Smooth muscle cell (in vitro differentiated cells): ENCODE results near the gene GABRD. TPM values are rescaled to one million over a fixed set of nuclear protein-coding genes. Genes with fewer than 3 reads are reported as not detected.

Source experiments
- DNase-seq: peaks from one replicate; lab custom pipeline; 2025; ENCODE audit not compliant: unreplicated experiment; lab: John Stamatoyannopoulos, UW
- H2AFZ ChIP-seq: fragments of 200-600 bp; sonication (generic); 2 replicates; pipeline ENCODE4 v1.6.0; 2016; ENCODE audit warnings: antibody characterized with exemption, low read depth, mild to moderate bottlenecking
- H3F3A ChIP-seq: fragments of 200-600 bp; sonication (generic); 2 replicates; pipeline ENCODE4 v1.6.0; 2017; ENCODE audit warnings: antibody characterized with exemption, low read depth
- H3K27ac ChIP-seq: fragments of 200-600 bp; sonication (generic); 2 replicates; pipeline ENCODE4 v1.5.1; 2016; ENCODE audit warnings: low read depth, mild to moderate bottlenecking
- H3K27me3 ChIP-seq: fragments of 200-600 bp; sonication (generic); 2 replicates; pipeline ENCODE4 v1.6.1; 2016; ENCODE audit warnings: low read depth, mild to moderate bottlenecking
- H3K36me3 ChIP-seq: fragments of 200-600 bp; sonication (generic); 2 replicates; pipeline ENCODE4 v1.5.1; 2016; ENCODE audit warnings: low read depth
- H3K4me1 ChIP-seq: fragments of 200-600 bp; sonication (generic); 2 replicates; pipeline ENCODE4 v1.5.1; 2016; ENCODE audit warnings: low read depth
- H3K4me2 ChIP-seq: fragments of 200-600 bp; sonication (generic); 2 replicates; pipeline ENCODE4 v1.6.0; 2016; ENCODE audit warnings: mild to moderate bottlenecking
- H3K4me3 ChIP-seq: fragments of 200-600 bp; sonication (generic); 2 replicates; pipeline ENCODE4 v1.5.1; 2016; ENCODE audit warnings: mild to moderate bottlenecking
- H3K79me2 ChIP-seq: fragments of 200-600 bp; sonication (generic); 2 replicates; pipeline ENCODE4 v1.6.0; 2016; ENCODE audit warnings: low read depth, mild to moderate bottlenecking
- H3K9ac ChIP-seq: fragments of 200-600 bp; sonication (generic); 2 replicates; pipeline ENCODE4 v1.6.0; 2016; ENCODE audit warnings: low read depth
- H3K9me3 ChIP-seq: fragments of 200-600 bp; sonication (generic); replicated peaks from 2 replicates; pipeline ENCODE4 v1.5.1; 2016; ENCODE audit warnings: low read depth
- H4K20me1 ChIP-seq: fragments of 200-600 bp; sonication (generic); 2 replicates; pipeline ENCODE4 v1.6.0; 2016; ENCODE audit warnings: low read depth
- CTCF ChIP-seq: fragments of 200-600 bp; sonication (generic); IDR thresholded peaks from 2 replicates; pipeline ENCODE4 v1.5.1; 2017; ENCODE audit warnings: borderline replicate concordance, mild to moderate bottlenecking, antibody characterized with exemption; ENCODE audit not compliant: insufficient read depth, poor library complexity, severe bottlenecking
- WGBS: methylation state at CpG from one replicate; pipeline ENCODE4 v1.1.7; 2016; ENCODE audit warnings: low lambda C conversion rate; 5-methylcytosine and 5-hydroxymethylcytosine counted together
- polyA plus RNA-seq: library from polyadenylated mRNA; unstranded; fragments of >200 nt; fragmentation: Nextera tagmentation; extraction: Ambion mirVana; gene quantifications from 2 replicates; pipeline ENCODE4 v1.2.1, GENCODE V29; 2016
- total RNA-seq: library from RNA; depleted of rRNA; stranded (reverse); fragments of >200 nt; gene quantifications from 2 replicates; pipeline ENCODE4 v1.2.3, GENCODE V29; 2014

Gene GABRD
- total and polyA plus RNA-seq, 2 experiments from 2014 or later, result not detected

GRCh38 chr1:2043886-2044285 lies 24.7 kb downstream of the GABRD start:
- no peaks in the 10 kb centered on the region for H3F3A ChIP-seq
- H4K20me1 ChIP-seq, result no peaks in the 10 kb centered on the region
- H3K9ac ChIP-seq, result no peak overlapping the region
- DNase-seq, result no peak
- no peak for TF ChIP-seq CTCF
- H3K27me3 ChIP-seq, result peaks cover 10% of the 10 kb centered on the region
- no peak overlapping the region for H3K4me2 ChIP-seq
- H3K36me3 ChIP-seq, result no peaks in the 10 kb centered on the region
- H2AFZ ChIP-seq, result no peak overlapping the region
- WGBS, result 94% methylated on average over 4 of the region's 4 CpGs
- no peaks in the 10 kb centered on the region for H3K79me2 ChIP-seq
- no peaks in the 10 kb centered on the region for H3K4me1 ChIP-seq
- H3K4me3 ChIP-seq, result no peak overlapping the region
- H3K27ac ChIP-seq, result no peak overlapping the region
- no peaks in the 10 kb centered on the region for H3K9me3 ChIP-seq

GRCh38 chr1:2044510-2045319 lies 25.6 kb downstream of the GABRD start:
- peak overlapping the region; percentile 86 for H3K4me2 ChIP-seq
- no peaks in the 10 kb centered on the region for H4K20me1 ChIP-seq
- TF ChIP-seq CTCF, result peak; percentile 83
- peak; percentile 65 for DNase-seq
- H3K4me3 ChIP-seq, result peak overlapping the region; percentile 37
- no peaks in the 10 kb centered on the region for H3K36me3 ChIP-seq
- H3K79me2 ChIP-seq, result no peaks in the 10 kb centered on the region
- peak overlapping the region; percentile 93 for H2AFZ ChIP-seq
- no peaks in the 10 kb centered on the region for H3K9me3 ChIP-seq
- H3K27ac ChIP-seq, result no peak overlapping the region
- H3K27me3 ChIP-seq, result peaks cover 19% of the 10 kb centered on the region
- 28% methylated on average over 44 of the region's 75 CpGs for WGBS
- no peak overlapping the region for H3K9ac ChIP-seq
- no peaks in the 10 kb centered on the region for H3K4me1 ChIP-seq
- H3F3A ChIP-seq, result no peaks in the 10 kb centered on the region

GRCh38 chr1:2045468-2046173 lies 26.5 kb downstream of the GABRD start:
- no peaks in the 10 kb centered on the region for H3K4me1 ChIP-seq
- WGBS, result 74% methylated on average over 15 of the region's 15 CpGs
- no peaks in the 10 kb centered on the region for H3K36me3 ChIP-seq
- no peak for TF ChIP-seq CTCF
- H4K20me1 ChIP-seq, result no peaks in the 10 kb centered on the region
- no peaks in the 10 kb centered on the region for H3K79me2 ChIP-seq
- DNase-seq, result no peak
- H3K9ac ChIP-seq, result no peak overlapping the region
- H3K4me2 ChIP-seq, result no peak overlapping the region
- H3K9me3 ChIP-seq, result no peaks in the 10 kb centered on the region
- H3K4me3 ChIP-seq, result no peak overlapping the region
- H3K27ac ChIP-seq, result no peak overlapping the region
- H2AFZ ChIP-seq, result no peak overlapping the region
- H3K27me3 ChIP-seq, result peaks cover 28% of the 10 kb centered on the region
- H3F3A ChIP-seq, result no peaks in the 10 kb centered on the region
